Skeletal muscle tissue (tissue), 4 donors: ENCODE results near the gene PIRT. TPM values are rescaled to one million over a fixed set of nuclear protein-coding genes. Genes with fewer than 3 reads are reported as not detected.
A peak's percentile ranks its signal among the peaks of the same experiment; 100 is the strongest.
"Not testable (repeated sequence)": the region's sequence is repeated elsewhere in the genome, so short reads cannot be mapped to it uniquely, and the experiment has no call there.

Experiments used
- H3K27ac ChIP-seq: one replicate; pipeline ENCODE4 v1.7.0; 2013; ENCODE audit warnings: mild to moderate bottlenecking, low read depth, low read length, inconsistent platforms
- H3K27me3 ChIP-seq, 3 donors: one replicate each; pipeline ENCODE4 v1.7.0; 2013; ENCODE audit warnings: low read length in 3 of 3; ENCODE audit not compliant: control insufficient read depth in 3 of 3, insufficient read depth in 3 of 3
- H3K36me3 ChIP-seq, 3 donors: one replicate each; pipeline ENCODE4 v1.7.0; 2013; ENCODE audit warnings: low read length in 3 of 3; ENCODE audit not compliant: control insufficient read depth in 3 of 3, insufficient read depth in 3 of 3
- H3K4me1 ChIP-seq, 3 donors: one replicate each; pipeline ENCODE4 v1.7.0; 2013; ENCODE audit warnings: low read length in 3 of 3, mild to moderate bottlenecking in 3 of 3; ENCODE audit not compliant: control insufficient read depth in 3 of 3, insufficient read depth in 3 of 3
- H3K4me3 ChIP-seq, 3 donors: one replicate each; pipeline ENCODE4 v1.7.0; 2013; ENCODE audit warnings: low read length in 3 of 3
- H3K9ac ChIP-seq, 3 donors: one replicate each; pipeline ENCODE4 v1.7.0; 2013; ENCODE audit warnings: low read length in 3 of 3, mild to moderate bottlenecking in 3 of 3, moderate library complexity in 2 of 3, low read depth in 1 of 3
- H3K9me3 ChIP-seq, 3 donors: one replicate each; pipeline ENCODE4 v1.7.0; 2013; ENCODE audit warnings: low read length in 3 of 3; ENCODE audit not compliant: control insufficient read depth in 3 of 3
- total RNA-seq: library from RNA; depleted of rRNA; stranded (reverse); fragments of >200 nt; gene quantifications from one replicate; pipeline ENCODE4 v1.2.3, GENCODE V29; 2014
- donor health status: Osteomylitis.

PIRT gene
- total RNA-seq, 1 donor from 2014 or later = not detected

DNA sequence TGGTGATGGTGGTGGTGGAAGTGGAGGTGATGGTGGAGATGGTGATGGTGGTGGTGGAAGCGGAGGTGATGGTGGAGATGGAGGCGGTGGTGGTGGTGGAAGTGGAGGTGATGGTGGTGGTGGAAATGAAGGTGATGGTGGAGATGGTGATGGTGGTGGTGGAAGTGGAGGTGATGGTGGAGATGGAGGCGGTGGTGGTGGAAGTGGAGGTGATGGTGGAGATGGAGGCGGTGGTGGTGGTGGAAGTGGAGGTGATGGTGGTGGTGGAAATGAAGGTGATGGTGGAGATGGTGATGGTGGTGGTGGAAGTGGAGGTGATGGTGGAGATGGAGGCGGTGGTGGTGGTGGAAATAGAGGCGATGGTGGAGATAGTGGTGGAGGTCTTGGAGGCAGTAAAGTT, 8.7 kb upstream of the PIRT start:
- H3K27me3 ChIP-seq, H3K36me3 ChIP-seq, H3K9me3 ChIP-seq, H3K27ac ChIP-seq, H3K4me1 ChIP-seq, H3K9ac ChIP-seq, H3K4me3 ChIP-seq: not testable (repeated sequence)

DNA sequence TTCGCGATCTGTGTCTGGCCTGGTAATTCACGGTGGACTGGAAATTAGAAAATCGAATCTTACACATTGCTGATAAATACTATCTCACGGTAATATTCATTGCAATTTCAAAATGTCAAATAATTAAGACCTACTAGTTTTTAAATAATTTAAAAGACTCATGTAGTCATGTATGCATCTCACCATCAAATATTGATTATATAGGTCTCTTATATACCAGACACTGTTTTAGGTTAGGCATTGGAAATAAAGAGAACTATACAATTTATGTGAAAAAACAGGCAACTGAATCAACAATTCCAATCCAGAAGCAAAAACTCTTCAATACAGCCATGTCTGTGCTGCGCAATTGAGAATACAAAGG, 7.5 kb upstream of the PIRT start:
- H3K4me3 ChIP-seq = peak overlapping the region in 2 of 3 donors; percentile 56 to 59

DNA sequence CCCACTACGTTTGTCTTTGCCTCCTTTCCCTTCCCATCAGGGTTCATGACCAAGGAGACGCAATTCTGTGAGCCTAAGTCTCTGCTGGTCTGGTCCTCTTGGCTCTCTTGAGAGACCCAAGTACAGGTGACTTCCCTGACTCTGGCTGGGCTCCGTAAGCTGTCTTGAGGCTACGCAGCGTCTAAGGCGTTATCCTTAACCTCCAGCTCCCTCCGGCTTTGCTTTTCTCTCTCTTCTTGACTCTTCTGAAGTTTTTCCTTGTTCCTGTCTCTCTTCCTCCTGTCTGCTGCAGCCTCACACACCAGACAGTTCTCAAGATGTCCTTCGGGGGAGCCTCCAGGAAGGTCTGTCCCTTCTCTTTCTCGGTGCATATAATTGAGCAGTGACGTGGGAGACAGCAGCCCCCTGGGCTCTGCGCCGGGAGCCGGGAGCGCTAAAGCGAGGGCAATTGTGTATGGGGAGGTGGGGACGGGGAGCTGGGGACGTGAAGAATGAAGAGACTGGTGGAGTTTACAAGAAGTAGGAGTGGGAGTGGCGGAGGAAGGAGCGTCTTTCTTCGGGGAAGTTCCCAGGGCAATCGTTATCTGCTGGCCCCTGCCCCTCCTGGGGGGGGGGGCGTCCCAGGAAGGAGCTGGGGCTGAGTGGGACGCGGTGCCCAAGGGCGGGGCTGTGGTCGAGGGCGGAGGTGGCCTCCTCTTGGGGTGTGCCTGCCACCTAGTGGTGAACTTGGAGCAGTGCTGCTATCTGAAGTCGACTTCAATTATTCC, 6.9 kb upstream of the PIRT start:
- Histone ChIP-seq H3K27ac (no peak overlapping the region), H3K4me1 (peaks cover 4 to 8% (median 6%) of the 10 kb centered on the region in 3 donors), H3K9me3 (no peaks in the 10 kb centered on the region), H3K4me3 (peak overlapping the region; percentile 56 to 68 (median 59)), H3K36me3 (no peaks in the 10 kb centered on the region), H3K27me3 (no peaks in the 10 kb centered on the region), H3K9ac (peak overlapping the region in 2 of 3 donors; percentile 58 to 63)

More for the DNA sequence above, 7.5 kb upstream of the PIRT start:
- H3K27me3 ChIP-seq = no peaks in the 10 kb centered on the region
- H3K9me3 ChIP-seq = no peaks in the 10 kb centered on the region
- no peaks in the 10 kb centered on the region for H3K36me3 ChIP-seq
- H3K27ac ChIP-seq = no peak overlapping the region
- H3K9ac ChIP-seq = no peak overlapping the region
- H3K4me1 ChIP-seq = peaks cover 4 to 8% (median 6%) of the 10 kb centered on the region in 3 donors

DNA sequence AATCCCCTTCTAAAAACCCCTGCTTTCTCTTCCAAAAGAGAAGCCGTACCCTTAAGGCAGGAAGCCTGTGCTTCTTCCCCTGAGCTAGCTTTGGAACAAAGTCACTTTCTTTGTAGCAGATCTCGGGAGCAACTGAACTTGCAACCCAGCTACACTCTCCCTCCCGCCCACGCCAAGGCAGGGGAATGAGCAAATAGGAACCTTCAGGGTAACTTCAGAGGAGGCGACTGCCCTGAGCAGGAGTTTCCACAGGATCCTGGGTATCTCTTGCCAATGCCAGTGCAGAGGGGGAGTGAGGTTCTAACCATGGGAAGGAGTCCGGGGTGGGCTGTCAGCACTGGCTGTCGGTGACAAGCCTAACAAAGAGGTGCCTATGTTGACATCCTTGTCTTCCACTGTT, 5.9 kb upstream of the PIRT start:
- H3K9ac ChIP-seq = no peak overlapping the region

DNA sequence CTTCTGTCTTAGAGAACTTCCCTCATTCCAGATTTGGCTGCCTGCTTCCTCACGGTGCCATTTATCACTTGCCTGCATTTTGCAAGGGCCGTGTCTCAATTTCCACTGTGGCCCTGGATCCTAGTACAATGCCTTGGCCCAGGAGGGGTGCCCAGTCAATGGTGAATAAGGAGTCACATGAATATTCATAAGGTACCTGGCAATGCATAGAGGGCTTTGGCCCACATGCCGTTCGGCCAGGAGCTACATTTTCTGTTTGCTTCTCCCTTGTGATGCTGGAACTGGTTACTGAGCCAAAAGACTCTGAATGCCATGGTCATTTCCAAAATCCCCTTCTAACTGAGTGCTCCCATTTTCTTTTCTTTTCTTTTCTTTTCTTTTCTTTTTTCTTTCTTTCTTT, 4.8 kb upstream of the PIRT start:
- no peak overlapping the region for H3K27ac ChIP-seq
- H3K4me1 ChIP-seq = peaks cover 4 to 8% (median 6%) of the 10 kb centered on the region in 3 donors
- H3K9me3 ChIP-seq = no peaks in the 10 kb centered on the region
- no peak overlapping the region for H3K9ac ChIP-seq
- H3K27me3 ChIP-seq = peaks cover 0 to 4% (median 2%) of the 10 kb centered on the region in 3 donors
- no peaks in the 10 kb centered on the region for H3K36me3 ChIP-seq
- no peak overlapping the region for H3K4me3 ChIP-seq

More for the DNA sequence above, 5.9 kb upstream of the PIRT start:
- Histone ChIP-seq H3K4me3 (no peak overlapping the region), H3K4me1 (peaks cover 4 to 8% (median 6%) of the 10 kb centered on the region in 3 donors), H3K27me3 (no peaks in the 10 kb centered on the region), H3K9me3 (no peaks in the 10 kb centered on the region), H3K27ac (no peak overlapping the region), H3K36me3 (no peaks in the 10 kb centered on the region)

DNA sequence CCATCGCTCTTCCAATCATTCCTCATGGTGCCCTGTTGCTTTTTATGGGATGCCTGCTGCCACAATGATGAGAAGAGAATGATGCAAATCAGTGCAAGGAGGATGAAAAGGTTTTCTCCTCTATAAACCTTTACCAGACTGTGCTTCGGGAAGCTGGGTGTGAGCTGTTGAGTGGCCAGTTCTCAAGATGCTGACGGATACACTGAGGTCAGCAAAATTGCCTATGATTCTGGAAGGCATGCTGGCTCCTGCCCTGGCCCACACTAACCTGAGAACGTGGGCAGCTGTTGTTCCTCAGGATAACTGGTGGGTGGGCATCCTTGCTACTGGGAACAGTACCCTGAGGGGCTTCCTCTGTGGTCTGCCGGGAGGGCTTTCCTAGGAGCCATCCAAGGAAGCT, 795 bp upstream of the PIRT start:
- Histone ChIP-seq H3K9ac (no peak overlapping the region), H3K27me3 (peaks cover 0 to 15% (median 2%) of the 10 kb centered on the region in 3 donors), H3K9me3 (no peaks in the 10 kb centered on the region), H3K4me3 (no peak overlapping the region), H3K36me3 (no peaks in the 10 kb centered on the region), H3K4me1 (no peaks in the 10 kb centered on the region), H3K27ac (no peak overlapping the region)

DNA sequence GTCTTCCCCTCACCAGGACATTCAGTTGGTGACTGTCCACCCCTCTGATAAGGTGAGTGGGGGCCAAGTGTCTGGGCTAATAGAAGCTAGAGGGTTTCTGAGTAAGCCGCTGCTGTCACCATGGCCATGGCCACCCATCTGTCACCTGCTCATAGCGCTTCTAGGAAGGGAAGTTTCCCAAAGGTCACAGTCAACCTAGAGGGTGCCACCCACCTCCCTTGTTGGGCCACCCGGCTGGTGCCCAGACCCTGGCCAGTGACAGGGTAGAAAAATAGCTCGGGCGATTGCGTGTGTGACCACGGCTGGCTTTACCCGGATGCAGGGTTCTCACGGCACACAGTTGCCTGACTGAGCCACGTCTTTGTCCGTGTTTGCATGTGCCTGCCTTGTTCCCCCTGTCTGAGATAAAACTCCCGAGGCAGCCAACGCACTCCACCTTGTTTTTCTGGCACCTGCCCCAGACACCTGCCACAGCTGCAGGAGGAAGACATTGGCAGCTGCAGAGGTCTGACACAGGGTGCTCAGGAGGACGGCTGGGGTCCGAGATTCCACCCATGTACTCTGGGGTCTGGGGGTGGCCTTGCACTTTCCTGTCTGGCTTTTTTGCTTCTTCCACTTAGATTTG, 809 bp downstream of the PIRT start:
- Histone ChIP-seq H3K9me3 (no peaks in the 10 kb centered on the region), H3K4me3 (no peak overlapping the region), H3K27me3 (peaks cover 0 to 15% (median 2%) of the 10 kb centered on the region in 3 donors), H3K9ac (no peak overlapping the region), H3K36me3 (no peaks in the 10 kb centered on the region), H3K27ac (no peak overlapping the region), H3K4me1 (no peaks in the 10 kb centered on the region)

DNA sequence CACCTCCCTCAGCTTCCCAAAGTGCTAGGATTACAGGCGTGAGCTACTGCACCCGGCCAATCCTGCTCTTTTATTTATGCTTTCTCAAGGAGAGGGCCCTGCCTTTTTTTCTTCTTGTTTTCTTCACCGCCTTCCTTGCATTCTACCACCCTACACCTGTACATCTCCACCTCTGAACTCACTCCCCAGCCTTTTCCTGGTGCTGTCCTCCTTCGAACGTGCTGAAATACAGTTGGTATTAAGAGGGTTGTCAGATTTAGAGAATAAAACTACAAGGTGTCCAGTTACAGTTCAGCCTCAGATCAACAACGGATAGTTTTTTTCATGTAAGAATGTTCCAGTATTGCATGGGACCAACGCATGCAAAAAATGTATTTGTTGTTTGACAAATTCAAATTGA, 1.7 kb downstream of the PIRT start:
- Histone ChIP-seq H3K27me3 (peaks cover 0 to 15% (median 2%) of the 10 kb centered on the region in 3 donors), H3K9ac (no peak overlapping the region)

DNA sequence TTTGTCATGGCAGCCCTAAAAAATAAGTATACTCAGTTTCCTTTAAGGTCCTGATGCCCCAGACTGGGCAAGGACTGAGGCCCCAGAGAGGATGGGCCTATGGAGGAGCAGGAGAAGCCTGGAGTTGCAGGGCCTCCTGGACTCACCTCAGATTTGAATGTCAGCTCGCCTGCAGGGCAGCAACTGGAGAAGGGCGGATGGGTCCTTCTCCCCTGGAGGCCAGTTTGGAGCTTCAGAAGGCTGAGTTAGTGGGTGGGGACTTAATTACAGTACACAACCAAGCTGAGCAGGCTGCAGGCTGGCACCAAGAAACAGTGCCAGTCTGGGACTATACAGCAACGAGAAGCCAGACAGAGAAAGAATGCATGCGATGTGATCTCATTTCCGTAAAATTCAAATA, 6.2 kb downstream of the PIRT start:
- Histone ChIP-seq H3K4me3 (no peak overlapping the region), H3K9me3 (no peaks in the 10 kb centered on the region), H3K27ac (no peak overlapping the region), H3K9ac (no peak overlapping the region), H3K36me3 (no peaks in the 10 kb centered on the region), H3K27me3 (peaks cover 0 to 2% (median 0%) of the 10 kb centered on the region in 3 donors), H3K4me1 (no peaks in the 10 kb centered on the region)

More for the DNA sequence above, 1.7 kb downstream of the PIRT start:
- no peaks in the 10 kb centered on the region for H3K36me3 ChIP-seq
- H3K4me1 ChIP-seq = no peaks in the 10 kb centered on the region
- H3K4me3 ChIP-seq = no peak overlapping the region
- H3K27ac ChIP-seq = no peak overlapping the region
- H3K9me3 ChIP-seq = no peaks in the 10 kb centered on the region

DNA sequence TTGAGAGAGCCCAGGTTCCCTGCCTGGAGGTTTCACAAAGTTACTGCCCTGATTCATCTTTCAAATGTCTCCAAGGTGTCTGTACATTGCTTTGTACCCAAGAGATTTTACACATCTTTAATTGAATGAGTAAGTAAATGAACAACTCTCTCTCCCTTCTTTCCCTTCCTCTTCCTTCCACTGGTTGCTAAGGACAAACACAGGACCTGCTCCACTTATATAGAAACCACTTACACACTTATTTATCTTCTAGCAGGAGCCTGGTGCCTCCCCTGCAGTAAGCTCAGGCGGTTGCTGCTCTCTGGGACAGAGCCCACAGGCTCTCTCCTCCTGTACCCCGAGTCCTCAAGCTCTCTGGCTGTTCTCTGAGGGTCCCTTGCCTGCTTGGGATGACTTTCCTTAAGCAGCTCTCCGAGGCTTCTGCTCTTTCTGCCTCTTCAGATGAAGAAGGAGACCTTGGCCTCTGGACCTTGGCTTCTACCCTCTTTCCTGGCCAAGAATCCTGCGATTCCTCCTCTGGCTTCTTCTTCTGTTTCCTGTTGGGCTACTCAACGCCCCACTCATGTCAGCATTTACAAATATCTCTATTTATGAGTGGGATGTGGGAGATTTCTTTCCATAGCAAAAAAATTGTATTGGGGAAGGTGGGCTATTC, 9.9 kb downstream of the PIRT start:
- Histone ChIP-seq H3K9ac (no peak overlapping the region), H3K36me3 (no peaks in the 10 kb centered on the region), H3K4me1 (no peaks in the 10 kb centered on the region), H3K9me3 (no peaks in the 10 kb centered on the region), H3K4me3 (no peak overlapping the region), H3K27ac (no peak overlapping the region), H3K27me3 (no peaks in the 10 kb centered on the region)
